K562 (cell line): ENCODE measurements around the gene ZBTB49. TPM values are rescaled to one million over a fixed set of nuclear protein-coding genes. Genes with fewer than 3 reads are reported as not detected.
A peak's percentile ranks its signal among the peaks of the same experiment; 100 is the strongest.

ENCODE experiments used
- BACH1 ChIP-seq: fragments of 200-800 bp; sonication (Bioruptor generic); IDR thresholded peaks from 2 replicates; pipeline ENCODE4 v1.6.1; 2016; ENCODE audit warnings: missing genetic modification characterization, missing compliant biosample characterization
- CHD2 ChIP-seq: IDR thresholded peaks from 2 replicates; pipeline ENCODE4 v1.6.1; 2011; ENCODE audit warnings: low read depth, low read length
- CXXC5 ChIP-seq: fragments of 250-450 bp; sonication (Bioruptor Pico); IDR thresholded peaks from 2 replicates; pipeline ENCODE4 v1.8.0; 2022; ENCODE audit warnings: inconsistent platforms, mild to moderate bottlenecking, moderate library complexity
- ELK1 ChIP-seq: sonication (generic); formaldehyde crosslinking; IDR thresholded peaks from 2 replicates; pipeline ENCODE4 v1.8.1; 2022; ENCODE audit warnings: missing genetic modification reagents
- ETV6 ChIP-seq, 3 experiments: fragments of 150-350 bp in 1 of 3; sonication (generic) in 1 of 3; formaldehyde crosslinking in 1 of 3; IDR thresholded peaks; 2 replicates each; pipeline versions ENCODE4 v1.6.1 to v1.8.0; 2014 to 2022; ENCODE audit warnings: borderline replicate concordance in 2 of 3, low read depth in 2 of 3, antibody characterized with exemption in 1 of 3, low read length in 1 of 3, mild to moderate bottlenecking in 1 of 3, missing genetic modification reagents in 1 of 3
- FOXK1 ChIP-seq: sonication (generic); formaldehyde crosslinking; IDR thresholded peaks from 2 replicates; pipeline ENCODE4 v1.8.0; 2022; ENCODE audit warnings: missing genetic modification reagents, mild to moderate bottlenecking, borderline replicate concordance
- GTF2F1 ChIP-seq: IDR thresholded peaks from 2 replicates; pipeline ENCODE4 v1.6.1; 2011; ENCODE audit warnings: low read depth, low read length, improper control_type of control experiment
- HDAC1 ChIP-seq, 2 experiments: fragments of 450-650 bp; IDR thresholded peaks; 2 replicates each; pipeline ENCODE4 v1.6.1; 2016 to 2017; ENCODE audit warnings: inconsistent platforms in 1 of 2, mild to moderate bottlenecking in 1 of 2, moderate library complexity in 1 of 2
- HDAC6 ChIP-seq: IDR thresholded peaks from 2 replicates; pipeline ENCODE4 v1.6.1; 2012; ENCODE audit warnings: low read depth, mild to moderate bottlenecking, control low read depth, inconsistent platforms, low read length, moderate library complexity
- HMBOX1 ChIP-seq: sonication (generic); IDR thresholded peaks from 2 replicates; pipeline ENCODE4 v1.6.1; 2016
- HMG20A ChIP-seq: fragments of 450-650 bp; formaldehyde crosslinking; conservative IDR thresholded peaks from 2 replicates; pipeline ENCODE4 v1.4.0; 2020; ENCODE audit warnings: mild to moderate bottlenecking, mixed read lengths
- MYC ChIP-seq, 2 experiments: fragments of 250-450 bp in 1 of 2; sonication (Bioruptor Pico) in 1 of 2; IDR thresholded peaks; 2 replicates each; pipeline versions ENCODE4 v1.5.1 to v1.6.1; 2012 to 2021; ENCODE audit warnings: low read depth in 2 of 2, borderline replicate concordance in 1 of 2, improper control_type of control experiment in 1 of 2, low read length in 1 of 2, mild to moderate bottlenecking in 1 of 2, moderate library complexity in 1 of 2
- NFXL1 ChIP-seq: fragments of 450-650 bp; formaldehyde crosslinking; IDR thresholded peaks from 2 replicates; pipeline ENCODE4 v1.4.0; 2021; ENCODE audit warnings: mild to moderate bottlenecking
- PHTF2 ChIP-seq: fragments of 250-450 bp; sonication (Bioruptor Pico); IDR thresholded peaks from 2 replicates; pipeline ENCODE4 v1.5.0; 2021; ENCODE audit warnings: mild to moderate bottlenecking
- PKNOX1 ChIP-seq: fragments of 450-650 bp; IDR thresholded peaks from 2 replicates; pipeline ENCODE4 v1.6.1; 2016
- PYGO2 ChIP-seq: fragments of 450-650 bp; IDR thresholded peaks from 2 replicates; pipeline ENCODE4 v1.6.1; 2016; ENCODE audit warnings: mild to moderate bottlenecking, missing genetic modification characterization, moderate library complexity, missing compliant biosample characterization
- SMAD4 ChIP-seq: fragments of 250-450 bp; sonication (Bioruptor Pico); conservative IDR thresholded peaks from 2 replicates; pipeline ENCODE4 v1.8.0; 2021; ENCODE audit warnings: inconsistent platforms, mild to moderate bottlenecking, moderate library complexity
- SNIP1 ChIP-seq: fragments of 450-650 bp; IDR thresholded peaks from 2 replicates; pipeline ENCODE4 v1.7.1; 2017; ENCODE audit warnings: low read depth, mild to moderate bottlenecking
- TFE3 ChIP-seq: fragments of 450-650 bp; formaldehyde crosslinking; IDR thresholded peaks from 2 replicates; pipeline ENCODE4 v1.4.0; 2020; ENCODE audit warnings: mild to moderate bottlenecking, mixed read lengths
- ZNF449 ChIP-seq: fragments of 250-450 bp; sonication (Bioruptor Pico); IDR thresholded peaks from 2 replicates; pipeline ENCODE4 v1.8.0; 2022; ENCODE audit warnings: moderate library complexity, mild to moderate bottlenecking, inconsistent platforms
- ZNF780A ChIP-seq: fragments of 250-450 bp; sonication (Bioruptor Pico); IDR thresholded peaks from 2 replicates; pipeline ENCODE4 v1.5.0; 2021; ENCODE audit warnings: mild to moderate bottlenecking
- polyA plus RNA-seq, 8 experiments: library from polyadenylated mRNA; depleted of rRNA in 4 of 8; stranded (reverse) in 5 of 8; unstranded in 3 of 8; fragments of >200 nt; fragmentation: Nextera tagmentation in 2 of 8; fragmentation: Illumina TruSeq in 1 of 8; extraction: Ambion mirVana in 2 of 8; extraction: Trizol in 1 of 8; gene quantifications; 2 replicates each; pipeline versions ENCODE4 v1.2.1 to v1.2.3, GENCODE V29; 2011 to 2014; ENCODE audit warnings: inconsistent platforms in 1 of 8, missing spikeins in 1 of 8
- total RNA-seq, 7 experiments: library from RNA; depleted of rRNA in 6 of 7; stranded (reverse); fragments of >200 nt in 6 of 7; fragmentation: Illumina TruSeq in 2 of 7; extraction: Trizol in 2 of 7; gene quantifications; 2 replicates each; pipeline versions ENCODE4 v1.2.1 to v1.2.3, GENCODE V29; 2011 to 2021; ENCODE audit warnings: low replicate concordance in 1 of 7

Gene ZBTB49
- total and polyA plus RNA-seq, 9 of the 15 experiments (the other 6 are each of a cell fraction or from before 2014, with no cell fraction given), result 0.49 to 8.0 (median 4.2) TPM

- TF ChIP-seq CXXC5 (peak; percentile 56), FOXK1 (CRISPR knock-in tag) (no peak), PKNOX1 (no peak), TFE3 (CRISPR knock-in tag) (no peak), CHD2 (no peak), ETV6 (IDR thresholded peaks at IDR 0.05; ENCODE audit: borderline replicate concordance in 1 of 2, low read depth in 2 of 2, low read length in 1 of 2) (no peak), ETV6 (CRISPR knock-in tag; IDR thresholded peaks at IDR 0.05; ENCODE audit: borderline replicate concordance) (no peak), ZNF780A (CRISPR knock-in tag) (no peak), ZNF449 (CRISPR knock-in tag) (no peak), NFXL1 (CRISPR knock-in tag) (no peak), GTF2F1 (no peak), HMG20A (CRISPR knock-in tag) (no peak), MYC (IDR thresholded peaks at IDR 0.05; ENCODE audit: low read depth, low read length) (peak; percentile 54; the same call in 1 of the 2 replicates), MYC (CRISPR knock-in tag; IDR thresholded peaks at IDR 0.05; ENCODE audit: borderline replicate concordance, low read depth) (no peak), ELK1 (CRISPR knock-in tag) (no peak), SNIP1 (no peak), HDAC1 (IDR thresholded peaks at IDR 0.05) (no peak), SMAD4 (CRISPR knock-in tag) (peak; percentile 52; the same call in 1 of the 2 replicates), HDAC6 (no peak), HMBOX1 (no peak), PYGO2 (tag) (no peak), BACH1 (no peak), PHTF2 (CRISPR knock-in tag) (no peak)
These were observed 37.6 kb downstream of the ZBTB49 start (continued) for GRCh38 chr4:4327652-4328121.
